ENCODE measurements around the gene PSPC1. TPM values are rescaled to one million over a fixed set of nuclear protein-coding genes. Genes with fewer than 3 reads are reported as not detected.
A peak's percentile ranks its signal among the peaks of the same experiment; 100 is the strongest.
"Not testable (repeated sequence)": the region's sequence is repeated elsewhere in the genome, so short reads cannot be mapped to it uniquely, and the experiment has no call there.

Gene PSPC1, protein sequence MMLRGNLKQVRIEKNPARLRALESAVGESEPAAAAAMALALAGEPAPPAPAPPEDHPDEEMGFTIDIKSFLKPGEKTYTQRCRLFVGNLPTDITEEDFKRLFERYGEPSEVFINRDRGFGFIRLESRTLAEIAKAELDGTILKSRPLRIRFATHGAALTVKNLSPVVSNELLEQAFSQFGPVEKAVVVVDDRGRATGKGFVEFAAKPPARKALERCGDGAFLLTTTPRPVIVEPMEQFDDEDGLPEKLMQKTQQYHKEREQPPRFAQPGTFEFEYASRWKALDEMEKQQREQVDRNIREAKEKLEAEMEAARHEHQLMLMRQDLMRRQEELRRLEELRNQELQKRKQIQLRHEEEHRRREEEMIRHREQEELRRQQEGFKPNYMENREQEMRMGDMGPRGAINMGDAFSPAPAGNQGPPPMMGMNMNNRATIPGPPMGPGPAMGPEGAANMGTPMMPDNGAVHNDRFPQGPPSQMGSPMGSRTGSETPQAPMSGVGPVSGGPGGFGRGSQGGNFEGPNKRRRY
- 75.3 and 75.6 TPM in 2 replicates for total RNA-seq

DNA sequence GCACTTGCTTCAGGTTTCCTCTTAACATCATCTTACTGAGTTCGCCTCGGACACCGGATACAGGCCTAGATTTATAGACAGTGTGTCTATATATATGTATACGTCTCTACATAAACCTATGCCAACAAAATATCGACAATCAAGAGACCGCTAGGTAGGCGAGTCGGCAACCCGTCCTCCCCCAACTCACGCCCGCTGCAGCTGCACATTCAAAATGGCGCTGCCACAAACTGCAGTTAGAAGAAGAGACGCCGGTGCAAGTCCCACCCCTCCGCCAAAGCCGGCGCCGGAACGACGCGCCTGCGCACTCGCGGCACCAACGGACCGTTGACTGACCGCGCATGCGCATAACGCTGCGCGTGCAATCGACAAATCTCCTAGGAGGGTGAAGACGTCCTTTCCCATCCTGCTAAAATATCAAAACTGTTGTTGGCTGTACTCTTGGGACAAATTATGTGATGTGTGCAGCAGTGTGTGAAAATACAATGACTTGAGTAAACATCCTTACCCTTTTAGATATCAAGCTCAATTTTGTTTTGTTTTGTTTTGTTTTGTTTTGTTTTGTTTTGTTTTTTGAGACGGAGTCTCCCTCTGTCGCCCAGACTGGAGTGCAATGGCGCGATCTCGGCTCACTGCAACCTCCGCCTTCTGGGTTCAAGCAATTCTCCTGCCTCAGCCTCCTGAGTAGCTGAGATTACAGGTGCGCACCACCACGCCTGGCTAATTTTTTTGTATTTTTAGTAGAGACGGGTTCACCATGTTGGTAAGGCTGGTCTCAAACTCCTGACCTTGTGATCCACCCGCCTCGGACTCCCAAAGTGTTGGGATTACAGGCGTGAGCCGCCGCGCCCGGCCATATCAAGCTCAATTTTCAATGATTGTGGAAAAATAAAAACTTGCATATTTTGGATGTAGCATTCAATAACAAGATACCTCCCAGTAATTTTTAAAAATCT, at the start of gene PSPC1:
TSS of gene PSPC1 (minus strand) at position 219 of the 956 bp plus-strand sequence. CDS start at position 31, 188 bp downstream.
- DNase-seq = peak; percentile 90
- peak within 1 kb of the TSS; percentile 97 for H3K4me3 Mint-ChIP-seq
- peaks cover 15% of the 10 kb centered on the region for H3K4me1 Mint-ChIP-seq
- H3K36me3 Mint-ChIP-seq (ENCODE audit: low read depth); H3K27me3 Mint-ChIP-seq; H3K9me3 Mint-ChIP-seq: not testable (repeated sequence)
- H3K27ac Mint-ChIP-seq = peak within 1 kb of the TSS; percentile 98
- intact Hi-C loops (cut with micrococcal nuclease) = loop anchor here (1.0 to 5.0 kb wide), 5 partner anchors 80 to 379 kb away; partner anchors contain the start of genes GJA3, MPHOSPH8, ZMYM2 and ZMYM5
- POLR2A ChIA-PET = interaction anchor here (0.6 to 3.2 kb wide), 8 partner anchors 11 to 1119 kb away, joined by 3 to 39 read pairs (median 3); partner anchors contain the start of genes XPO4 and ZMYM5
- peak; percentile 92 for ATAC-seq (ENCODE audit: low read depth)
- CTCF ChIA-PET = interaction anchor here (0.5 to 1.9 kb wide), 2 partner anchors 79 to 81 kb away, joined by 3 to 7 read pairs; partner anchors contain the start of gene ZMYM5

DNA sequence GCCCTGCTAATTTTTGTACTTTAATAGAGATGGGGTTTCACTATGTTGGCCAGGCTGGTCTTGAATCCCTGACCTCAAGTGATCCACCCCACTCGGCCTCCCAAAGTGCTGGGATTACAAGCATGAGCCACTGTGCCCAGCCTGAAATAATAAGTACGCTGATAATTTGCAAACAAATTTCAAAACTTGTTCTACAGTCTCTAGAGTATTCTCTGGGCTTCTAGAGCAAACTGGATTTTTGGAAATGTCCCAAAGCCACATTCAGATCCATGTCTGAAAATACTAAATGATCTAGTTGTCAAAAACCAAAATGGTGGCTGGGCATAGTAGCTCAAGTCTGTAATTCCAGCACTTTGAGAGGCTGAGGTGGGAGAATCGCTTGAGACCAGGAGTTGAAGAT, 39.9 kb upstream of the PSPC1 start:
- POLR2A ChIA-PET = no interaction called here
- CTCF ChIA-PET = no interaction called here
- no peak for DNase-seq
- H3K4me3 Mint-ChIP-seq = no peak overlapping the region
- TF ChIP-seq, protein P1, sequence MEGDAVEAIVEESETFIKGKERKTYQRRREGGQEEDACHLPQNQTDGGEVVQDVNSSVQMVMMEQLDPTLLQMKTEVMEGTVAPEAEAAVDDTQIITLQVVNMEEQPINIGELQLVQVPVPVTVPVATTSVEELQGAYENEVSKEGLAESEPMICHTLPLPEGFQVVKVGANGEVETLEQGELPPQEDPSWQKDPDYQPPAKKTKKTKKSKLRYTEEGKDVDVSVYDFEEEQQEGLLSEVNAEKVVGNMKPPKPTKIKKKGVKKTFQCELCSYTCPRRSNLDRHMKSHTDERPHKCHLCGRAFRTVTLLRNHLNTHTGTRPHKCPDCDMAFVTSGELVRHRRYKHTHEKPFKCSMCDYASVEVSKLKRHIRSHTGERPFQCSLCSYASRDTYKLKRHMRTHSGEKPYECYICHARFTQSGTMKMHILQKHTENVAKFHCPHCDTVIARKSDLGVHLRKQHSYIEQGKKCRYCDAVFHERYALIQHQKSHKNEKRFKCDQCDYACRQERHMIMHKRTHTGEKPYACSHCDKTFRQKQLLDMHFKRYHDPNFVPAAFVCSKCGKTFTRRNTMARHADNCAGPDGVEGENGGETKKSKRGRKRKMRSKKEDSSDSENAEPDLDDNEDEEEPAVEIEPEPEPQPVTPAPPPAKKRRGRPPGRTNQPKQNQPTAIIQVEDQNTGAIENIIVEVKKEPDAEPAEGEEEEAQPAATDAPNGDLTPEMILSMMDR (IDR thresholded peaks at IDR 0.05) = no peak
- no peak overlapping the region for H3K27ac Mint-ChIP-seq
- H3K27me3 Mint-ChIP-seq = no peaks in the 10 kb centered on the region
- no peak for ATAC-seq (ENCODE audit: low read depth)
- no peaks in the 10 kb centered on the region for H3K4me1 Mint-ChIP-seq
- no peaks in the 10 kb centered on the region for H3K9me3 Mint-ChIP-seq
- H3K36me3 Mint-ChIP-seq (ENCODE audit: low read depth) = peaks cover 51% of the 10 kb centered on the region
- intact Hi-C loops (cut with micrococcal nuclease) = no loop called here

DNA sequence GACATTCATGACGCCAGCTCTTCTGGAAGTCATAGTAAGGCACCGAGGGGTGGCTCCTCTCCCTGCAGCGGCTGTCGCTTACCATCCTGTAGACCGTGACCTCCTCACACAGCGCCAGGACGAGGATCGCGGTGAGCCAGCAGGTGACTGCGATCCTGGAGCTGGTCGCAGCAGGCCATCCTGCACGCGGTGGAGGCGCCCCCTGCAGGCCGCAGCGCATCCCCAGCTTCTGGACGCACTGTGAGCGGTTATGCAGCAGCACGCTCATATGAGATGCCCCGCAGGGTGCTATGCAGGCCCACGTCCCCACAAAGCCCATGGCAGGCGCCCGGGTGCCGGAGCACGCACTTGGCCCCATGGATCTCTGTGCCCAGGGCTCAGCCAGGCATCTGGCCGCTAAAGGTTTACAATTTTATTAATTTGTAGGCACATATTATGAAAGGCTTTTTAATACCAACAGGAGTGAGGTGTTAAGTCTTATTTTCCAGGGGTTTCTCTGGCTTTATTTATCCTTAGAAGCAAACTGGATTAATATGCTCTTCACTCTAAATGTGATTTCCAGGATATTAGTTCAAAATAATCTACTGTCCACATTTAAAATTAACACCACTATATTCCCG, 35.6 kb upstream of the PSPC1 start:
- Mint-ChIP-seq H3K27me3 (no peaks in the 10 kb centered on the region), H3K4me3 (no peak overlapping the region), H3K36me3 (ENCODE audit: low read depth) (peaks cover 29% of the 10 kb centered on the region), H3K4me1 (no peaks in the 10 kb centered on the region), H3K27ac (no peak overlapping the region), H3K9me3 (no peaks in the 10 kb centered on the region)
- ChIA-PET CTCF (no interaction called here), POLR2A (interaction anchor here (0.7 kb wide), 1 partner anchor 183 kb away, joined by 4 read pairs; no protein-coding TSS in a partner anchor)
- intact Hi-C loops (cut with micrococcal nuclease) = no loop called here
- TF ChIP-seq, protein P1 (IDR thresholded peaks at IDR 0.05) = no peak
- peak; percentile 17 for DNase-seq
- ATAC-seq (ENCODE audit: low read depth) = no peak

DNA sequence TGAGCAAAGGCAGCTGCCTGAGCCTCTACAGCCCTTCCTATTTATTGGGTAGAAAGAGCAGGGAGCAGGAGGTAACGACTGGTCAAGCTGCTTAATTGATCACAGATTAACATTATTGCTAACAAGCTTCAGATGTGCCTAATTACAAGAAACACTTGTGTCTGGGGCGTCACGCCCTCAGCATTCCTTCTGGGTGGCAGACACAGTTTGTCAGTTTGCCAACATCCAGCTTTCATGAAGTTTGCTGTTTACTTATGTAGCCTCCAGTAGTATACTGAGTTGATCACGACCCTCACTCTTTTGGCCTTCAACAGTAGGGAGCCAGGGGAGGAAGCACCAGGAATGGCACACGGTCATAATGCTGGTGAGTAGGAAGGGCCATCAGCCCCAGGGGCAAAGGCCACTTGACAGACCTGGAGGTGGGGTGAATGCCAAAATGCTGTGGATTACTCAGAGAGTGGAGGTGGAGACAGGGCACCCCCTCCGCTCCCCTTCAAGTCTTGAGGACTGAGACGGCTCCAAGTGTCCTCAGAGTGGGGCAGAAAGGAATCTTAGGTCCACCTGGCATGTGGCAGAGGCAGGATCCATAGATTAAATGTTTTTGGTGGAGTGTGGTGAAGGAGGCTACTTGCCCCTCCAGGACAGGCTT, 34.9 kb upstream of the PSPC1 start:
- Mint-ChIP-seq H3K4me1 (no peaks in the 10 kb centered on the region), H3K27me3 (no peaks in the 10 kb centered on the region), H3K4me3 (no peak overlapping the region), H3K27ac (no peak overlapping the region), H3K36me3 (ENCODE audit: low read depth) (peaks cover 26% of the 10 kb centered on the region), H3K9me3 (no peaks in the 10 kb centered on the region)
- ATAC-seq (ENCODE audit: low read depth) (no peak), DNase-seq (no peak)
- ChIA-PET CTCF (no interaction called here), POLR2A (no interaction called here)
- TF ChIP-seq, protein P1 (IDR thresholded peaks at IDR 0.05) = no peak
- intact Hi-C loops (cut with micrococcal nuclease) = no loop called here

DNA sequence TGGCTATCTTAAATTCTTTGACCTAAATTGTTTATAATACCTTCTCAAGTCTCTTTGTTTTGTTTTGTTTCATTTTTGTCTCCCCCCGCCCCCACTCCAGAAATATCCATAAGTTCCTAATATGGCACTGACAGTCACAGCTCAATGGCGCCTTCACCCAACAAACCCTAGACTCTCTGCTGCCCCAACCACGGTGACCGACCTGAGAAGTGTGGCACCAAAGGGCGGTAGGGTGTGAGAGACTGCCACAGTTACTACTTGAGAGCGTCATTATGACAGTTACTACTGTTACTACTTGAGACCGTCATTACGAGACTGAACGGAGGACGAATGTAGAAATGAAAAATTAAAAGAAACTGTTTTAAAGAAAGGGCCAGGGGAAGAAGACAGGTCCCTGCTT, 34.4 kb upstream of the PSPC1 start:
- DNase-seq (no peak), ATAC-seq (ENCODE audit: low read depth) (no peak)
- Mint-ChIP-seq H3K4me3 (no peak overlapping the region), H3K27me3 (no peaks in the 10 kb centered on the region), H3K9me3 (no peaks in the 10 kb centered on the region), H3K4me1 (no peaks in the 10 kb centered on the region), H3K36me3 (ENCODE audit: low read depth) (peaks cover 27% of the 10 kb centered on the region), H3K27ac (no peak overlapping the region)
- ChIA-PET CTCF (no interaction called here), POLR2A (no interaction called here)
- intact Hi-C loops (cut with micrococcal nuclease) = no loop called here
- TF ChIP-seq, protein P1 (IDR thresholded peaks at IDR 0.05) = no peak

DNA sequence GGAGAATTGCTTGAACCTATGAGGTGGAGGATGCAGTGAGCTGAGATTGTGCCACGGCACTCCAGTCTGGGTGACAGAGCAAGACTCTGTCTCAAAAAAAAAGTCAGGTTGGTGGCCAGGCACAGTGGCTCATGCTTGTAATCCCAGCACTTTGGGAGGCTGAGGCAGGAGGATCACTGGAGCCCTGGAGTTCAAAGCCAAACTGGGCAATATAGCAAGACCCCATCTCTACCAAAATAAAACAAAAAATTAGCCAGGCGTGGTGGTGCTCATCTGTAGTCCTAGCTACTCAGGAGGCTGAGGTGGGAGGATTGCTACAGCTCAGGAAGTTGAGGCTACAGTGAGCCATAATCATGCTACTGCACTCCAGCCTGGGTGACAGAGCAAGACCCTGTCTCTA, 33.1 kb upstream of the PSPC1 start:
- H3K27me3 Mint-ChIP-seq; intact Hi-C loops (cut with micrococcal nuclease); POLR2A ChIA-PET; DNase-seq; ATAC-seq (ENCODE audit: low read depth); H3K27ac Mint-ChIP-seq; H3K4me3 Mint-ChIP-seq; H3K4me1 Mint-ChIP-seq; H3K9me3 Mint-ChIP-seq: not testable (repeated sequence)
- H3K36me3 Mint-ChIP-seq (ENCODE audit: low read depth) = peaks cover 25% of the 10 kb centered on the region
- CTCF ChIA-PET = interaction anchor here (0.7 kb wide), 1 partner anchor 28 kb away, joined by 3 read pairs; no protein-coding TSS in a partner anchor

All from activated B cell treated with CpG ODN at 0.5 μM for 24 hours (primary cell).